ENCODE data around the gene SNAP23. TPM values are rescaled to one million over a fixed set of nuclear protein-coding genes. Genes with fewer than 3 reads are reported as not detected.

Gene SNAP23
- polyA plus RNA-seq, 3 donors, result 104 to 198 (median 187) TPM

GRCh38 chr15:42498212-42499068, 3.0 kb downstream of the SNAP23 start:
- peaks cover 70 to 84% of the 10 kb centered on the region in 2 donors for H3K4me1 ChIP-seq (ENCODE audit: control insufficient read depth in 1 of 2, insufficient read depth in 2 of 2, low read length in 2 of 2)
- 75% methylated on average over 3 of the region's 6 CpGs for WGBS (ENCODE audit: insufficient coverage)
- no peaks in the 10 kb centered on the region for H3K9me3 Mint-ChIP-seq
- no peak overlapping the region for H3K4me3 ChIP-seq (replicated peaks in 1 of 3; ENCODE audit: low read depth in 2 of 3, low read length in 3 of 3)
- H2AFZ ChIP-seq (ENCODE audit: insufficient read depth, low read depth, low read length, poor library complexity, severe bottlenecking), result no peak overlapping the region
- no peak overlapping the region for H3K9ac ChIP-seq (ENCODE audit: insufficient read depth, low read length, poor library complexity, severe bottlenecking)
- peak overlapping the region in 2 of 7 donors; percentile 46 to 77 for H3K27ac Mint-ChIP-seq
- H3K36me3 ChIP-seq (replicated peaks in 1 of 2; ENCODE audit: control insufficient read depth in 1 of 2, insufficient read depth in 2 of 2, low read length in 2 of 2), result peaks cover 2 to 8% of the 10 kb centered on the region in 2 donors
- no peak overlapping the region for H3K4me3 Mint-ChIP-seq
- intact Hi-C loops (cut with micrococcal nuclease), result loop anchor here in 1 of 2 donors (10.0 kb wide), 1 partner anchor 426 kb away; the partner anchor contains the start of gene TTBK2
- TF ChIP-seq, protein P1, sequence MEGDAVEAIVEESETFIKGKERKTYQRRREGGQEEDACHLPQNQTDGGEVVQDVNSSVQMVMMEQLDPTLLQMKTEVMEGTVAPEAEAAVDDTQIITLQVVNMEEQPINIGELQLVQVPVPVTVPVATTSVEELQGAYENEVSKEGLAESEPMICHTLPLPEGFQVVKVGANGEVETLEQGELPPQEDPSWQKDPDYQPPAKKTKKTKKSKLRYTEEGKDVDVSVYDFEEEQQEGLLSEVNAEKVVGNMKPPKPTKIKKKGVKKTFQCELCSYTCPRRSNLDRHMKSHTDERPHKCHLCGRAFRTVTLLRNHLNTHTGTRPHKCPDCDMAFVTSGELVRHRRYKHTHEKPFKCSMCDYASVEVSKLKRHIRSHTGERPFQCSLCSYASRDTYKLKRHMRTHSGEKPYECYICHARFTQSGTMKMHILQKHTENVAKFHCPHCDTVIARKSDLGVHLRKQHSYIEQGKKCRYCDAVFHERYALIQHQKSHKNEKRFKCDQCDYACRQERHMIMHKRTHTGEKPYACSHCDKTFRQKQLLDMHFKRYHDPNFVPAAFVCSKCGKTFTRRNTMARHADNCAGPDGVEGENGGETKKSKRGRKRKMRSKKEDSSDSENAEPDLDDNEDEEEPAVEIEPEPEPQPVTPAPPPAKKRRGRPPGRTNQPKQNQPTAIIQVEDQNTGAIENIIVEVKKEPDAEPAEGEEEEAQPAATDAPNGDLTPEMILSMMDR (IDR thresholded peaks at IDR 0.05), result no peak
- H3K4me2 ChIP-seq (replicated peaks; ENCODE audit: extremely low read depth, low read length, poor library complexity, severe bottlenecking), result no peak overlapping the region
- H3K27me3 ChIP-seq (ENCODE audit: control insufficient read depth in 2 of 2, insufficient read depth in 2 of 2, low read length in 2 of 2), result no peaks in the 10 kb centered on the region
- H3K9me3 ChIP-seq (replicated peaks in 1 of 2; ENCODE audit: control insufficient read depth in 1 of 2, insufficient read depth in 1 of 2, low read length in 2 of 2), result no peaks in the 10 kb centered on the region
- no peak for DNase-seq
- H3K27me3 Mint-ChIP-seq (ENCODE audit: low read depth in 3 of 3), result peaks cover 0 to 4% (median 0%) of the 10 kb centered on the region in 3 donors
- H3K27ac ChIP-seq (ENCODE audit: low read depth in 1 of 2, low read length in 2 of 2), result peak overlapping the region in 1 of 2 donors; percentile 47
- H4K20me1 ChIP-seq (ENCODE audit: insufficient read depth, low read length), result peaks cover 48% of the 10 kb centered on the region
- peaks cover 86% of the 10 kb centered on the region for H3K79me2 ChIP-seq (ENCODE audit: insufficient read depth, low read length)
- H3K4me1 Mint-ChIP-seq, result peaks cover 73% of the 10 kb centered on the region
- H3K36me3 Mint-ChIP-seq, result peaks cover 8 to 21% of the 10 kb centered on the region in 2 donors

- no peak overlapping the region for H3K9ac ChIP-seq (ENCODE audit: insufficient read depth, low read length, poor library complexity, severe bottlenecking)
- H3K27me3 ChIP-seq (ENCODE audit: control insufficient read depth in 2 of 2, insufficient read depth in 2 of 2, low read length in 2 of 2), result no peaks in the 10 kb centered on the region
- Mint-ChIP-seq H3K4me3 (peak overlapping the region in 1 of 2 donors; percentile 35), H3K4me1 (peaks cover 63% of the 10 kb centered on the region), H3K9me3 (no peaks in the 10 kb centered on the region), H3K27me3 (ENCODE audit: low read depth in 3 of 3) (peaks cover 0 to 1% (median 0%) of the 10 kb centered on the region in 3 donors), H3K36me3 (peaks cover 8 to 23% of the 10 kb centered on the region in 2 donors), H3K27ac (peak overlapping the region; percentile 71 to 89 (median 86))
- DNase-seq, result no peak
- no peak overlapping the region for H2AFZ ChIP-seq (ENCODE audit: insufficient read depth, low read depth, low read length, poor library complexity, severe bottlenecking)
- intact Hi-C loops (cut with micrococcal nuclease), result loop anchor here in 1 of 2 donors (10.0 kb wide), 1 partner anchor 425 kb away; the partner anchor contains the start of gene TTBK2
- peak overlapping the region; percentile 48 to 65 for H3K27ac ChIP-seq (ENCODE audit: low read depth in 1 of 2, low read length in 2 of 2)
- TF ChIP-seq, protein P1 (IDR thresholded peaks at IDR 0.05), result no peak
- H3K9me3 ChIP-seq (replicated peaks in 1 of 2; ENCODE audit: control insufficient read depth in 1 of 2, insufficient read depth in 1 of 2, low read length in 2 of 2), result no peaks in the 10 kb centered on the region
- H3K4me2 ChIP-seq (replicated peaks; ENCODE audit: extremely low read depth, low read length, poor library complexity, severe bottlenecking), result peak overlapping the region; percentile 30
- no peak overlapping the region for H3K4me3 ChIP-seq (replicated peaks in 1 of 3; ENCODE audit: low read depth in 2 of 3, low read length in 3 of 3)
- peaks cover 64 to 79% of the 10 kb centered on the region in 2 donors for H3K4me1 ChIP-seq (ENCODE audit: control insufficient read depth in 1 of 2, insufficient read depth in 2 of 2, low read length in 2 of 2)
- 61% methylated on average over 4 of the region's 12 CpGs for WGBS (ENCODE audit: insufficient coverage)
- peaks cover 92% of the 10 kb centered on the region for H3K79me2 ChIP-seq (ENCODE audit: insufficient read depth, low read length)
- peaks cover 2 to 8% of the 10 kb centered on the region in 2 donors for H3K36me3 ChIP-seq (replicated peaks in 1 of 2; ENCODE audit: control insufficient read depth in 1 of 2, insufficient read depth in 2 of 2, low read length in 2 of 2)
- H4K20me1 ChIP-seq (ENCODE audit: insufficient read depth, low read length), result peaks cover 52% of the 10 kb centered on the region
Measured at GRCh38 chr15:42499858-42500609, 4.6 kb downstream of the SNAP23 start.

Data from CD14-positive monocyte (primary cell).